IPS-11a (cell line): Measurements from ENCODE around the gene SSNA1.

Experiments used
- H3K4me3 ChIP-seq: one replicate; pipeline ENCODE4 v1.5.1; 2013; ENCODE audit warnings: low read depth, low read length, control low read depth

Gene SSNA1

GRCh38 chr9:137181680-137182079, 6.8 kb upstream of the SSNA1 start:
- no peak overlapping the region for H3K4me3 ChIP-seq

- no peak overlapping the region for H3K4me3 ChIP-seq
Observed at GRCh38 chr9:137182836-137183235, 5.6 kb upstream of the SSNA1 start.

DNA sequence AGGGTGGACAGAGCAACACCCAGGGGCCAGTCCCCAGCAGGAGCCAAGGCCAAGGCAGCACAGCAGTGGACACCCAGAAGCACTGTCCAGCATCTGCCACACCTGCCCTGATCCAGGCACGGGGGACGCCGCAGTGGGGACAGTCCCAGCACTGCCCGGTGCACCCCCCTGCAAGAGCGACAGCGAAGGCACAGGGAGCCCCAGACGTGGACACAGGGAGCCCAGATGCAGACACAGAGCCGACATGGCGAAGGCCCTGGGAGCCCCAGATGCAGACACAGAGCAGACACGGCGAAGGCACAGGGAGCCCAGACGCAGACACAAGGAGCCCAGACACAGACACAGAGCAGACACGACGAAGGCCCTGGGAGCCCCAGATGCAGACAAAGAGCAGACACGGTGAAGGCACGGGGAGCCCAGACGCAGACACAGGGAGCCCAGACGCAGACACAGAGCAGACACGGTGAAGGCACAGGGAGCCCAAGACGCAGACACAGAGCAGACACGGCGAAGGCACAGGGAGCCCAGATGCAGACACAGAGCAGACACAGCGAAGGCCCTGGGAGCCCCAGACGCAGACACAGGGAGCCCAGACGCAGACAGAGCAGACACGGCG, 4.4 kb upstream of the SSNA1 start:
- no peak overlapping the region for H3K4me3 ChIP-seq

GRCh38 chr9:137184881-137185660, 3.4 kb upstream of the SSNA1 start:
- no peak overlapping the region for H3K4me3 ChIP-seq

GRCh38 chr9:137185921-137186320, 2.6 kb upstream of the SSNA1 start:
- H3K4me3 ChIP-seq, result no peak overlapping the region

- H3K4me3 ChIP-seq, result no peak overlapping the region
Observed at GRCh38 chr9:137186385-137186784, 2.1 kb upstream of the SSNA1 start.

DNA sequence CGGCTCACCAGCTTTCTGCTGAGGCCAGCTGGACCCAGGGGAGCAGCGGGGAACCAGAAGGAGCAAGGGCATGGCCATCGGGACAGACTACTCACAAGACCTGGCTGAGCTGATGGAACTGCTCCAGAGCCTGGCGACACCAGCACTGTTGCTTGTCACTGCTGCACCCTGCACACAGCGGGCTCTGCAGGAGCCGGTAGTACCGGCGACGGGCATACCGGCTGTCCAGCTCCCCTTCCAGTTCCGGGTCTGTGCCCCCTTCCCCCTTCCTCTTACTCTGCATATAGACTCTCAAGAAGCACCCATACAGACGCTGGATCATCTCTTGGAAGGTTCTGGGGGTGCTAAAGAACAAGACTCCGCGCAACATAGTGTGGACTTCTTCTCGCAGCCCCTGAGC, 1.1 kb upstream of the SSNA1 start:
- peak overlapping the region; percentile 89 for H3K4me3 ChIP-seq

DNA sequence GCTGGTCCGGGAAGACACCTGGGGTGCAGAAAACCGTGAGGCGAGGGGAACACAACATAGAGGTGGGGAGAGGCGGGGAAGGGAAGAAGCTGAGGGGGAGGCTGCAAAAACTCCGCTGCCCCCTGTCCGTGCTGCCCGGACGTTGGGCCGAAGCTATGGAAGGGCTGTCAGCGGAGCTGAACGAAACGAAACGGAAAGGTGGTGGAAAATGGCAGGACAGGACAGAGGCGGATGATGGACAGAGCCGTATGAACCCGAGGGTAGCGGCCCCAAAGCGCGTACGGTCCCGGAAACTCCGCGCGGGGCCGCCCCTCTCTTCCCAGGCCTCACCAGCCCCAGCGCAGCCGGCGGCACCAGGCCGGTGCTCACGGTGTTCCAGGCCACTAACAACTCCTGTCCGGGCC, 388 bp upstream of the SSNA1 start:
- H3K4me3 ChIP-seq, result peak overlapping the region; percentile 89

DNA sequence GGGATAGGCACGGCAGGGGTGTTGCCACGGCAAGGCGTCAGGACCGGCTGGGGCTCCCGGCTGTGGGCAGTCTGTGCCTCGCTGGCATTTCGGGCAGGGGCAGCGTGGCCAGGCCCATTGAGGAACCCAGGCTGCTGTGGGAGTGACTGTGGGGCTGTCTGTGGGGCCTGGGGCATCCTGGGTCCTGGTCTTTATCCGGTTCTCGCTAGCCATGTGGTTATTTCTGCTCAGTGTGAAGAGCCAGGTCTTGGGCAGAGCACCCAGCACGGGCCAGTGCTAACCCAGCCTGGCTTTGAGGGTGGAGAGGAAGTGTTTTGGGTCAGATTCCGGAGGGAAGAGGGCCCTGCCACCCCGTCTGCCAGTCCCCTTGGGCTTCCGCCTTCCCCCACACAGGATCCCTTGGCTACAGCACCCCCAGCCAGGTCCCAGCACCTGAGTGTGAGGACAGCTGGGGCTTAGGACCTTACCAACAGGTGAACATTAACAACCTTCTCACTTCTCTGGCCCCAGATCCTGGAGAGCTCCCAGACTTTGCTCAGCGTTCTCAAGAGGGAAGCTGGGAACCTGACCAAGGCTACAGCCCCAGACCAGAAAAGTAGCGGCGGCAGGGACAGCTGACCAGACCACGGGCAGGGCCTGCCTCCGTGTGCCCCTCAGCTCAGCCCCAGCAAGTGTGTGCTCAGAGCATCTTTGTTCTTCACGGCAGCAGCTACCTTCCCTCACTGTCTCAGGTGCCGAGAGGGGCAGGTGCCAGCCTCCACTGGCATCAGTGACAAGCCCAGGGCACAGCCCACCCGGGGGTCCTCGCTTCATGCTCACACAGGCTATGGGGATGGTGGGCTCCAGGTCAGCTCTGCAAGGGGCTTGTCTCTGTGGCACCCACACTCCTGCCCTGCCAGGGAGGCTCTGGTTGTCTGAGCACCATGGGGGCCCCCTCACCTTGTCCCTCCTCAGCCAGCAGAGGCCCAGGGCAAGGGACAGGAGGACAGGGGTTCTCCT, 1.1 kb downstream of the SSNA1 start:
- H3K4me3 ChIP-seq, result peak overlapping the region; percentile 89

DNA sequence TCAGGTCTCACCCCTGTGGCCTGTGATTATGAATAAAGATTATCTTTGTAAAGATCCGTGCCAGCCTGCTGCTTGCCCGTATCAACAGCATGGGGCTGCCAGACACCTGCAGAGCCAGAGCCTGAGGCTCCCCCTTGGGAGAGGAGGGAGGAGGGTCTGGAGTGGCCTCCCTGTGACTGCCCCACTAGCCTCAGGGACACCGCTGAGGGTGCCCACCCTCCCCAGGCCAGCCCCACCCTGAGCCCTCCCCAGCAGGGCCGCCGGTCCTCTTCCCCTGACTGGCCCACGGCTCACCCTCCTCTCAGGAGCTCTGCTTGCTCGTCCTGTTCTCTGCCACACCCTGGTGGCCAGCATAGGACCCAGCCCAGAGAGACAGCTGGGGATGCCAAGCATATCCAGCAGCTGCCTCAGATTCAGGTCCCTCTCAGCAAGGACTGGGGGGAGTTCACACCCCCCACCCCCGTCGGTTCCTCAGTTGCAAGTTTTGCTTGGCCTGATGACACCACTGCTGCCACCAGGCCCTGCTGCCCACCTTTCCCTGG, 1.9 kb downstream of the SSNA1 start:
- no peak overlapping the region for H3K4me3 ChIP-seq

- H3K4me3 ChIP-seq, result no peak overlapping the region
Observed at GRCh38 chr9:137191245-137191644, 2.8 kb downstream of the SSNA1 start.

DNA sequence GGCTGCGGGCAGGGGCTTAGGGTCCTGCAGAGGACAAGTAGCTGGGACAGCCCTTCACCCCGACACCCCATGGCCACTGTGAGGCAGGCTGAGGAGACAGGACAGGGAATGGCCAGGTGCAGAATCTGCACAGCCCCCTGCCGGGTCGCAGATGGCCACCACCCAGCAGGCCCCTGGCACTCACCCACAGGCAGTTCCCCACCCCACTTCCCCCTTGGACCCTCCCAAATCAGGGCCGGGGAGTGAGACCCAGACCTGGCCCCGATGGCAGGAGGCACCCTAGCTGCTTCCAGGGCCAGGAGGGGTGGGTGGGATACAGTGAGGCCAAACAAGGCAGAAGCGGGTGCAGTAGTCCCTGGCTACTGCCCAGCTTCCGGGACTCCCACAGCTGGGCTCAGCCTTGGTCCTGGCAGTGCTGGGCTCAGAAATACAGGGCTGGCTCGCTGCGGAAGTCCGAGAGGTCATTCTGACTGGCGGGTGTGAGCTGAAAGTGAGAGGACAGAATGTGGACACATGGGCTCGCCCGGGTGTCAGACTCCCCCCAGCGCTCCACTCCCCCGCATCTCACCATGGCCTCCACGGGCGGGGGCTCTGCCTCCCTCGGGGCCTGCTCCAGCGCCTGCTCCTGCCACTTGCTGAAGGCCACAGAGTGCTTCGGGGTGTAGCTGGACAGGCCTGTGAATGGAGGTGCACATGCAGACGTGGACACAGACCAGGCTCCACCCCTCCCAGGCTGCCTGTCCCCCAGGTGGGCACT, 3.4 kb downstream of the SSNA1 start:
- no peak overlapping the region for H3K4me3 ChIP-seq

DNA sequence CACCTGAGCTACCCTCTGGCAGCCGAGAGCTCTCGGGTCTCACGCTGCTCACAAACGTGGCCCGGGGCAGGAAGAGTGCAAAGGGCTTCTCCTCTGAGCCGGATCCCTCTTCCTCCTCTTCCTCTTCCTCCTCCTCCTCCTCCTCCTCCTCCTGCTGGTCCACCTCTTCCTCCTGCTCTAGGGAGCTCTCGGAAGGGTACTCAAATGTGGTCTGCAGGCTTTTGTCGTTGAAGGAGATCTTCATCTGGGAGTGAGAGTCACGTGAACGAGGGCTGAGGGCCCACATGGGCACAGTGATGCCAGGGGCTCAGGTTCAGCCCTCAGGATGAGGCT, 3.9 kb downstream of the SSNA1 start:
- no peak overlapping the region for H3K4me3 ChIP-seq

GRCh38 chr9:137192859-137193258, 4.4 kb downstream of the SSNA1 start:
- H3K4me3 ChIP-seq, result no peak overlapping the region

DNA sequence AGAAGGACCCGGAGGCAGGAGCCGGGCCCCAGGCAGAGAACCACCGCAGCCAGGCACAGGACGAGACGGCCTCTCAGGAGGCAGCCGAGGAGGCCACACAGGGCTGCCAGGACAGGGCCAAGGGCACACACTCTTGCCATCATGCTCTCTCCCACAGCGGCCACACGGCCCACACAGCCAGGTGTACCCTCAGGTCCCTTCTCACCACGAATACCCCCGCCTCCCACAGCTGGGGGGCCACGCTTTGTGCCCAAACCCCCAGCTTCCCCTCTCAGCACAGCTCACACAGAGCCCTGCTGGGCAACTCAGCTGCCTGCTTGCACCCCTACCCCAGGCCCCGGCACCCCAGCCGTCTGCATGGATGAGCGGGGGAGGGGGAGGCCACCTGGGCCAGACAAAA, 5.3 kb downstream of the SSNA1 start:
- no peak overlapping the region for H3K4me3 ChIP-seq

DNA sequence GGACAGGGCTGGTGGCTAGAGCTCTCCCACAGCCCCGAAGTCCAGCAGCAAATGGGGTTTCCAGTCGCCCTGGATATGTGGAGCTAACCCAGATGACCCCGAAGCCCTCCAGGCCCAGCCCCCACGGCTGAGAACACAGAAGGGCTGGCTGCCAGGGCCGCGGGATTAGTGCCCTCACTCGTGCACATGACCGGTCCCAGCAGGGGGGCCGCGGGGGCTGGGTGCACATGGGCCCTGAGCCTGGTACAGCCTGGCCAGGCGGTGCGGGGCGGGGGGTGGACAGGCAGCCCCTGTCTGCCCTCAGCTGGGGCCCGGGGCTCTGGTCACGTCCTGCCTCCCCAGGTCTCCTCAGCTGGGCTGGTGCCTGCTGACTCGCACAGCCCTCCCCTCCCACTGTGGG, 5.9 kb downstream of the SSNA1 start:
- H3K4me3 ChIP-seq, result no peak overlapping the region

- no peak overlapping the region for H3K4me3 ChIP-seq
Observed at GRCh38 chr9:137194909-137195308, 6.4 kb downstream of the SSNA1 start.

DNA sequence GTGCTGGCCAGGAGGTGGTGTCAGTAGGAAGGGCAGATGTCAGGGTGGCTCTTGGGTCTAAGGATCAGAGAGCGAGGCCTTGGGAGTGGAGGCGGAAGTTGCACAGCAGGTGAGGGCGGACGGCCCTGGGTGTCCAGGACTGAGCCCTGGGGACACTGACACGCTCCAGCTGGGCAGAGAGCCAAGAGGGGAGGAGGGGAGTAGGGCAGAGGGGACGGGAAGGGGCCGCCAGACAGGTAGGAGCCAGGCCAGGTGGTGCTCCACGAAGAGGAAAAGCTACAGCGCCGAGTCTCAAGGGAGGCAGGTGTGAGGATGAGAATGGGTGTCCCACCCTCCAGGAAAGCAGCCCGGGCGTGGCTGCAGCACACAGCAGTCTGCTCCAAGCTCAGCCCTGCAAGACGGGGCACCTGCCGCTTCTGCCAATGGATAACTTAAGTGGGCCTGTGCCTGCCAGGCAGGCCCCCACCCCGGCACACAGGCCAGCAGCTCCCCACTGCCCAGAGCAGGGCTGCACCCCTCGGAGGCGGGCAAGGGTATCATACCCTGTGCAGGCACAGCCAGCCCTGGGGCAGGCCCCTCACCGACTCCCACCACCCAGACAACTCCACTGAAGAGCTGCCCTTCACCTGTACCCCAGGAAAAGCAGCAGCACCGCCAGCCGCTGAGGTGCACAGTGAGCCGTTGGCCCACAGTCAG, 7.2 kb downstream of the SSNA1 start:
- no peak overlapping the region for H3K4me3 ChIP-seq

DNA sequence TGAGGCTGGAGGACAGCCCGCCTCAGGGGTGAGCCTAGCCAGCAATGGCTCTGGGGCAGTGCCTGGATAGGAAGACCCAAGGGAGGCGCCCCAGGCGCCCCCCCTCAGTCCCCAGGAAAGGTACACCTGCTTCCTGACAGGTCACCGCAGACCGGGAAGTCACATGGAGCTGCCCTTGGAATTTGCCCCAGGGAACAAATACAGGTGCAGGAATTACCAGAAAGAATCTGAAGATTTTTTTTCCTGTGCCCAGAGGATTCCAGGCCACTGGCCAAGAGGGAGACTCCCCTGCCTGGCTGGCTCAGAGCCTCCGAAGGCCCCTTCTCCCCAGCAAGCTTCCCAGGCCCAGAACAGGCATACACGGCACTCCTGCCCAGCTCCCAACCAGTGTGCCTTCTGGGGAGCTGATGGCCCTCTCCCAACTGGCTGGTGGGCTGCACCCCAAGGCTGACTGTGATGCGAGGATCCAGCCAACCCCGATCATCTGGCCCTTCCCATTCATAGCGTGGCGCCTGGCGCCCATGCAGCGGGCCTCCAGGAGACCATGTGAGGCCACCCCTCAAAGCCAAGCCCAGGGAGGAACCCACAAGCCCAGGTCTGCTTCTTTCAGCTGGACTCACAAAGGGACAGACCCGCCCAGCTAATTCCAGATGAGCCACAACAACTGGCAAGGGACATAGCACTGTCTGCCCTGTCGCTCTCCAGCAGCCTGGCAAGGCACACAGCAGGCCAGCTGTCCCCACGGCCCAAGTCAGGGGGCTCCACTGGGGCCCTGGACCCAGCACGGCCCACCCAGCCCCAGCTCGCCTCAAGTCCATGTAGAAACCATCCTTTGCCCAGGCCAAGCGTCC, 9.8 kb downstream of the SSNA1 start:
- no peak overlapping the region for H3K4me3 ChIP-seq
